Endothelial cell of hepatic sinusoid (primary cell): ENCODE data around the gene RAD51B.

Source experiments
- in situ Hi-C: cut with HindIII; loops from 2 replicates; pipeline ENCODE4 v1.10.0; 2017; ENCODE audit warnings: low sequenced_read_pairs

RAD51B gene

DNA sequence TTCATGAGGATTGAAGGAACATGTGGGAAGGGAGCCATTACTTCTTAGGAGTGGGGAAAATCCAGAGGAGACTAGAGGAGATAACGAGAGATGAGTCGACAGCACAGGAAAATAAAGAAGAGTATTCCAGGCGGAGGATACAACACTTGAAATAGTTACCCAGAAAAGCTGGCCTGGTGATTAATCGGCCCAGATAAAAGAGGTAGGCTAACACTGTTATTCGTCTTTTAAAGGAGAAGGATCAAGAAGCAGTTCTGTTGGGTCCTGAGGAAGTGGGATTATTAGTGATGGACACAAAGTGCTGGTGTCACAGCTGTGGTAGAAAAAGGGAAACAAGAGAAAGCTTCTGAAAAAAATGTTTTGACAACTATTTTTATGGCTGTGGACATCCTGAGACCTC is 548.0 kb downstream of the RAD51B start:
- in situ Hi-C loops: loop anchor here (5.0 kb wide), 1 partner anchor 70 kb away; no protein-coding TSS in a partner anchor

DNA sequence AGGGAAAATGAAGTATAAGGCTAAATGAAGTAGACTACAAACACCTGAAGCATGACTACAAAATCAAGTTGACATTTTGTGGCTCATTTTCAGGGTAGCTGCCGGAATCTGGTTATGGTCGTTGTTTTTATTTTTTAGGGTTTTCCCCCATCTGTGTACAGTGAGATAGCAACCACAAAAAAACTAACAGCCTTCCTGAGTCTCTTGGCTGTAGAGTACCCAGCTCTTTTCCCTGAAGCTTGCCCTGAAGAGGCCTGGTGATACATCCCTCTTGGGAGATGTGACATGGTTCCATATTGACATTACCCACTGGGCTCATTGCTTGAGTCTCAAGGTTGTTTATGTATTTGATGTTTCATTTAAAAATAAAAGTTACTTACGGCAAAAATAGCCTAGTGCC is 549.3 kb downstream of the RAD51B start:
- in situ Hi-C loops: loop anchor here (5.0 kb wide), 1 partner anchor 72 kb away; no protein-coding TSS in a partner anchor

DNA sequence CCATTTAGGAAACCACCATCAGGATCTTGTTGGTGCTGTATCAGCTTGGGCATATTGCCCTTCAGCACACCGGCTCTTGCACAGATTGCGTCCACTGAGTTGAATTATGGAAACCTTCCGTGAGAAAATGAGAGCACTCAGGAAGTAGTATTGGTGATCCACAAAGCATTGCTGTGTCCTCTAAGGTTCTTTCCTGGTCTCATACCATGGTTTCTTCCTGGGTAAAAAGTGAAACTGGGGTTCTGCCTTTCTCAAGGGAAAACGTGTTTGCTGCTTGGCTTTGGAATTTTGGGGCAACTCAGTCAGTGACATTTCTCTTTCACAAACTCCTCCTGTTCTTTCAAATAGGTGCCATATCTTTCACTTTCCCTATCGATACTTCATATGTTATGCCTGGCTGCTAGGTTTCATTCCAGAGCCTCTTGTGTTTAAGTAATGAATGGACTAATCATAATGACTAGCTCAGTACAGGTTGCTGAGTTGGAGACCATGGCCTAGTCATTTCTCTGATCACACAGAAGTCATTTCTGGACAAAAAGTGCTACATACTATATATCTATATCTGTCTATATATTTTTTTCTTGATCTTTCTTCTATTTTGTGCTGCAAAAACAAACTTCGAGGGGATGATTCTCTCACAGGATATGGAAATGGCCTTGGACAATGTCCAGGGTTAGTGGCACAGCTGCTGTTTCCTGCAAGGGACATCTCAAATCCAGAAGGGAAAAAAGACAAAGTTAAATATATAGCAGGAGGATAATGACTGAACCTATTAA is 549.9 kb downstream of the RAD51B start:
- in situ Hi-C loops: loop anchor here (5.0 kb wide), 1 partner anchor 72 kb away; no protein-coding TSS in a partner anchor

DNA sequence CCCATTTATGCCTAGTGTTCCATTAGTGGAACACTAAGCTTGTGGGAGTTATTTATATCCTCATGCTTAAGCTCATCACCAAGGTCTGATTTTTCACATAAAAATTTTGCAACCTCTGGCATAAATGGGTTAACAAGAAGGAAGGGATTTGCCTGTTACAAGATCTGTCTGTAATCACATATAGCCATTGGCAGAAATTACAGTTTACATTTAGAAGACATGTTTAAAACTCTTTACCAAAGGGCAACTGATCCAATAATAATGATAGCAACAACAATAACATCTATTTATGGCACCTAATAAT is 550.4 kb downstream of the RAD51B start:
- in situ Hi-C loops: no loop called here

DNA sequence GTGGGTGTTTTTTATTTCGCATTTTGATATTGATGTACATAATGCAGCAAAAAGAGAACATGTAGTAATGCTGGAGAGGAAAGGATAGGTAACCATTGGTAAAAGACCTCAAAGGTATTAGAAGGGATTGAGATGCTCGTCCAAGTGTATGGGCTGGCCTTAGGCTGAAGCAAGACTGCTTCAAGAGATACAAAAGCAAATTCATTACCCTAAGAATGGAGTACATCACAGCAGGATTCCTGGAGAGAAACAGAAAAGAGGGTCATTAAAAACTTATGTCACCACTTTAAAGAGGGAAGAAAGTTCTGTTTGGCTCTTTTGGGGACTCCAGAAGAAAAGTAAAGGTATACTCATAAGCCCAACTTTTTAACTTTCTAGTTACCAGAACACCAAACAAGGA is 552.8 kb downstream of the RAD51B start:
- in situ Hi-C loops: no loop called here

DNA sequence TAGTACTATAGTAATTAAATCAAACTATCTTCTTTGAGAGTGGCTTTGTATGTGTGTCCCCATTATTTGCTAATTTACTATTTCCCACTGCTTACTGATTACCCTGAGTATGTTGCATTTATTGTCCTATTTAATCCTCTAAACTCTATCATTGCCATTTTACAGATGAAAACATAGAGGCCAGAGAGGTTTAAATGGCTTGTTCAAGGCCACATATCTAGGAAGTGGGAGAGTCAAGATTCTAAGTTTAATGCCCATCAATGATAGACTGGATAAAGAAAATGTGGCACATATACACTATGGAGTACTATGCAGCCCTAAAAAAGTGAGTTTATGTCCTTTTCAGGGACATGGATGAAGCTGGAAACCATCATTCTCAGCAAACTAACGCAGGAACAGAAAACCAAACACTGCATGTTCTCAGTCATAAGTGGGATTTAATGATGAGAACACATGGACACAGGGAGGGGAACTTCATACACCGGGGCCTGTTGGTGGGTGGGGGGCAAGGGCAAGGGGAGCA is 553.6 kb downstream of the RAD51B start:
- in situ Hi-C loops: no loop called here

DNA sequence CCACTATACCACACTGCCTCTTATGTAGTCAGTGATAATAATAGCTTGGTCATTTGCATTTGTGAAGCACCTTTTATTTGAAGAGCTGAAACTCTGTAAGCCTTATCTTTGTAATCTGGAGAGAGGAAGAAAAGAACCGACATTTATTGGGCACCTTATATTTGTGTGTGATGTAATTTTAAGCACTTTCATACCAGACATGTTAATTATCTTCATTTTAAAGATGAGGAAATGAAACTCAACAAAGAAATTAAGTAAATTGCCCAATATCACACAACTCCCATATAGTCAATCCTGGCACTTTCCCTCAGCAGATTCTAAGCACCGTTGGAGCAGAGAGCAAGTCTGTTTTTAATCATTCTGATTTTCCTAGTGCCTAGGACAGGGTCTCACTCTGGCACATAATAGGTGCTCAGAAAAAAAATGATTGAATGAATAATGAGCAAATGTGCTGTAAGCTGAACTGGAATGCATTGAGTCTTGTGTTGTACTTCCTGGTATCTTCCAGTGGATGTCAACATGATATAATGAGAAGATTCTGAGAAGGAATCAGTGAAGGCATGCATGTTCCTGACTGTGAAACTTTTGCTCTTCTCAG is 554.4 kb downstream of the RAD51B start:
- in situ Hi-C loops: no loop called here

DNA sequence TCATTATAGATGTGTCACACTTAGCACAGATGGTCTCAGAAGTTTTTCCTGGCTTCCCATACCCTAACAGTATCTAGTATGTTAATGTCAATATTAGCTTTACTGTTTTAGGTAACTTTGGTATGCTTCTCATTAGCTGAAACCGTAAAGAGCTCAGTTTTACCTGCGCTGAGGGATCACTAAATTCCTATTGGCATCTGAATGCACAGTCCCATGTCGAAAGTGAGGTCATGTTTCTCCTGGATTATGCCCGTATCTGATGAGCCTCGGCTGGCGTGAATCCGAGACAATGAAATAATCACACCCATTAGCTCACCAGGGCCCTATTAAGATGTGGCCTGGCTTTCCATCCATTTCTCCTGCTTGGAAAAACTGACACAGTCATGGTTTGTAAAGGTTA is 555.1 kb downstream of the RAD51B start:
- in situ Hi-C loops: no loop called here

DNA sequence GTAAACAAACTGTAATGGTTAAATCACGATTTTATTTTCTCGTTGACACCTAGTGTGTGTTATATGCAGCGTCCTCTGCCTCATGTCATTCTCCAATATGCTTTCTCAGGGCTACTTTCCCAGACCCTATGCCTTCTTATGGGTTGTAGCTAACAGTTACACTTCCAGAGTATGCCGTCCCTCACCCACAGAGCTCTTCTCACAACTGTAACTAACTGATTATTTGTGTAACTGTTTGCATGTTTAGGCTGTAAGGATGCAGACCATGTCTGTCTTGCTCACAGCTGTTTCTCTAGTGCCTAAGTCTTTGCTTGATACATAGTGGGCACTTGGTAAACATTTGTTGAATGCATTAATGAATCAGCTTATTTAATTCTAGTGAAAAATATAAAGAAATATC is 555.8 kb downstream of the RAD51B start:
- in situ Hi-C loops: no loop called here

DNA sequence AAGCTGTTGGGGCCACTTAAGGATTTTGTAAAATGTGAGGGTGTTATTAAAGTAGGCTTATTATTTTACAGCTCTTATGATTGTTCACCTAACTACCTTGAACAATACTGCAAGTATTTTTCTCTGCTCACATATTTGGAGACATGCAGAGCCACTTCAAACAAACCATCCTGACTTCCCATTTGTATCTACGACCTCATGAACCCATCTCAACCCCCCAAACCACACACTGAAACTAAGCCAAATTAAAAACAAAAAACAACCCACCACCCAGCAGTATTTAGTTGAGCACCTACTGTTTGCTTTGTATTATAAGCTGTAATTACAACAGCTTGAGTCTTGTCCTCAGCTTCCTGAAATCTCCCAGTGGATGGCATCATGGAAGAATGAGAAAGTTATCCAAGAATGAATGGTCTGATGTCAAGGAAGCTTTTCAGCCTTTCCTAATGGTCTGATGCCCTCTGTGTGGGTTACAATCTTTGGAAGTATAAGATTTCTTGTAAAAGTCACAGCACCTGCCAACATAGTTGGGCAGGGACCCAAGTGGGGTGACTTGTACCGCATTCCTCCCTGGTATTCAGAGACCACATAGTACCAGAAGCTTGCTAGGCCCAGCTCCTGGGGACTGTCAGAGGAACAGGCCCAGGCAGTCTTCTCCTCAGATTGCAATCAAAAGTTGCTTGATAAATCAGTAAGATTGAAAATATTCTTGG is 556.6 kb downstream of the RAD51B start:
- in situ Hi-C loops: no loop called here

DNA sequence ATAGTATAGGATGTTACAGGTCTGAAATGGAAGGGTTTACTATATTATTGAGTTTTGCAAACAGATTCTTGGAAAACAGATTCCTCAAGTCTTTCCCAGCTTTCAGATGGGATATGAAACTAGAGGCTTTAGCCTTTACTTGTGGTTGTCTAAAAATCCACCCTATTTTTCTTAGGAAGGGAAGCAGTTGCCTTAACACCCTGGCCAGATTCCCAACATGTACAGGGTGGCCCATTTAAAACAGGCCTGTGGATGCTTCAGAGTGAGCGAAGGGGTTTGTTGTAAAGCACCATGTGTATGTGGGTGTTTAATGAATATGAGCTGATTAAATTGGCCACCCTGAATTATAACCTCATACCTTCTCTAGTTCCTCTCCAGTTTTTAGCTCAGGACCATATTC is 557.4 kb downstream of the RAD51B start:
- in situ Hi-C loops: no loop called here

DNA sequence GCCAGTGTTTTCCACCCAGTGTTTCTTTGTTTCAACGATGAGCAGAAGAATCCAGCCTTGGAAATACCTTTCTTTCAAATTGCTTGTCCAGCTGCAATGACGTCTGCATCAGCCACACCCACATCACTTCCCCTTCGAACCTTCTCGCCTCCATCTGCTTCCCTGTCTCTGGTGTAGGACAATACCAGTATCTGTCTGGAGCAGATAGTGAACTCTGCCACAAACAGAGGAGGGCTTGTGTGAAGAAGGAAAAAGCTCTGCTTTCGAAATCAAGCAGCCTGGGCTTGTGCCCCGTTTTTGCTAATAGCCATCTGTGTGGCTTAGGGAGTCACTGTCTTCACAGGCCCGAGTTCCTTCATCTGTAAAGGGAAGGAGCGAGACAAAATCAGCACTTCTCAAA is 557.9 kb downstream of the RAD51B start:
- in situ Hi-C loops: no loop called here

DNA sequence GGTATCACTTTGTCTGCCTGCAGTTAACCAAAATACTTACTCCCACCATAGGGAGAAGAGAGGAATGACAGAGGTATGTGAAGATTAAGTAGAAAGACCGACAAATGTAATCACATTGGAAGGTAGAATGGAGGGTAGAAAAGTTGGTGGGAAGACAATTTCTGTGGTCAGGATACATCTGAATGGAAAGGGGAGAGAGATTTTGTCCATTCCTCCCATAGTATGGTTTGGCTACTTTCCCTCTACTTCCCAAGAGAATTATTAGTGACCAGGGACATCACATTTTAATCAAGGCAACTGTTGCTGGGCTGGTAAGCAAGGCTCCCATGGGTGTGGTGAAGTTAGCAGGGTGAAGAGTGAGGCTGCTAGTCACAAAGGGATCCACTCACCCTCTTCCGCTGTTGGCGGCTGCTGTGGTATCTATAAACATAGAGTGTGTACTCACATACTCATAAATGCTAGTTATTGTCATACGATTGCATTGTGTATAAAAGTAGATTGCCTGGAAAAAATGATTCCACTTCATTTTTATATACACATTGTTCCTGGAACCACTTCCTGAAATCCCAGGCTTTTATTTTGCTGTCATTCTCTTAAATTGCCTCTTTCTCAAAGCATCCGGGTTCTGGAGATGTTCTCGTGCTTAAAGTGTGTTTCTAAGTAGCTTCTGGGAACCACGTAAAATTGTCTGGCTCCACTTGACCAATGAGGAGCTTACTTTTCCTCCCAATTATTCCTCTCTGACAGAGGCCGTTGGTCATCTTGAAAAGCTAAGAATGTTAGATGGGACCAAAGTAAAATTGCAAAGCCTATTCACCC is 560.1 kb downstream of the RAD51B start:
- in situ Hi-C loops: no loop called here

DNA sequence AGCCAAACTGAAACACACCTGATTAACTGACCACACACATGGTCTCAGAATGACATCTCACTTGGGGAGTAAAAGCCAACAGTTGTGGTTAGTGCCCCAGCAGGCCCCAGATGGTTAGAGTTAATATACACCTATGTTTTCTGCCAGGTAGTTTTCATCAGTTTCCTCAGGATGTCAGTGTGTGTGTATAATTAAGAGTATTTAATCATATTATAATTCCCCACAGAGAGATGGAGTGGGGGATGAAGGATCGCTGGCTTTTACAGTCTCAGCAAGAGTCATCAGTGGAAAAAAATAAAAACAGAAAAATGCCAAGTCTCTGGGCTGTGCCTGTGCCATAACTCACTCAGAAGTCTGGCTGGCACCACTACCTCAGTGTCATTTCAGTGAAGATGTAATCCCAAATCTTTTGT is 560.8 kb downstream of the RAD51B start:
- in situ Hi-C loops: no loop called here

DNA sequence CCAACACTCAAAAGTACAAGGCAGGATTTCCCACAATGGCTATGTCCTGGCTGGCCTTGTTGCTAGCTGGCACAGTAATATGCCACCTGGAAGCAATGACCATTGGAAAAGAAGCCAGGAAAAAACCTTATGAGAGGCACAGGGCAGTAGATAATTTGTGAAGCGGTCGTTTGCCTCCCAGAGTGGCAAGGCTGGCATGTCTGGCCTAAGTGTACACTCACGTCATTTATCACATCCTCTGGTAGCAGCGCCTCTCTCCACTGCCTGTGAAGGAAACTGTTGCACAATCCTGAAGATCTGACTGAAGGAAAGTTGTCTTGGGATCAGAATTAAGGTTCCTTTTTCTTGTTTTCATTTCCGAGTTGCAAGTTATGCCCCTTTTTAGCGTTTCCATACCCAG is 564.8 kb downstream of the RAD51B start:
- in situ Hi-C loops: no loop called here

DNA sequence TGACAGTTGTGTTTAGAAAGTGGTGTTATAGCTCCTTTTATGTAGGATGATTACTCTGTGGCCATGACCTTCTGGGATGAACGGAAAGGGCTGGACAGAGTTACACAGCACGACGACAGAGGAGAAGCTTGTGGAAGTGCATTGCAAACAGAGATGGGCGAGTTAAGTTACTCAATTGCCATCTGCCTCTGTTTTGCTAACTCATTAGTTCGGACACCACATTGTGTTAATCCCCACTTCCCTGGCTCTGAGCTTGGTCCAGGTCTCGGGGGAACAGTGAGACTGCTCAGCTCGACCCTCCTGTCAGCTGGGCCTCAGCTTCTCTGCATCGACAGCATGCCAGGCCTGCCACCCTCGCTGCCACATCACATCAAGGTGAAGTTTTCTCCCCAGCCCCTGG is 565.3 kb downstream of the RAD51B start:
- in situ Hi-C loops: no loop called here

DNA sequence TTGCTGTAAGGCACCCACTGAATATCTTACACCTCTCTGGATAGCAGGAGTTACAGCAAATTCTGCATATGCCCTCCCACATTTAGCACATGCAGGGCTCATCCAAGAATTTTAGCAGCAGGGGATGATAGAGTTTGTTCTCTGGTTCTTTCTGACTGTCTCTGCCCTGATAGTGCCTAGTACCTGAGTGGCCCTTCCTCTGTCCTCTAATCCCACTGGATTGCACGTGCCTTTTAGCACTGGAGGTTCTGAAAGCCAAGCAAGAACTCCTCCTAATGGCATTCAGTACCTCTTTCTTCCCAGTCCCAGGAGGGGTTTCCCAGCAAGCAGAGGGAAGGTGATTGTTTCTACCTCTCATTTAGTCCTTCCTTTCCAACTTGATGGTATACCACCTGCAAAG is 566.9 kb downstream of the RAD51B start:
- in situ Hi-C loops: no loop called here

DNA sequence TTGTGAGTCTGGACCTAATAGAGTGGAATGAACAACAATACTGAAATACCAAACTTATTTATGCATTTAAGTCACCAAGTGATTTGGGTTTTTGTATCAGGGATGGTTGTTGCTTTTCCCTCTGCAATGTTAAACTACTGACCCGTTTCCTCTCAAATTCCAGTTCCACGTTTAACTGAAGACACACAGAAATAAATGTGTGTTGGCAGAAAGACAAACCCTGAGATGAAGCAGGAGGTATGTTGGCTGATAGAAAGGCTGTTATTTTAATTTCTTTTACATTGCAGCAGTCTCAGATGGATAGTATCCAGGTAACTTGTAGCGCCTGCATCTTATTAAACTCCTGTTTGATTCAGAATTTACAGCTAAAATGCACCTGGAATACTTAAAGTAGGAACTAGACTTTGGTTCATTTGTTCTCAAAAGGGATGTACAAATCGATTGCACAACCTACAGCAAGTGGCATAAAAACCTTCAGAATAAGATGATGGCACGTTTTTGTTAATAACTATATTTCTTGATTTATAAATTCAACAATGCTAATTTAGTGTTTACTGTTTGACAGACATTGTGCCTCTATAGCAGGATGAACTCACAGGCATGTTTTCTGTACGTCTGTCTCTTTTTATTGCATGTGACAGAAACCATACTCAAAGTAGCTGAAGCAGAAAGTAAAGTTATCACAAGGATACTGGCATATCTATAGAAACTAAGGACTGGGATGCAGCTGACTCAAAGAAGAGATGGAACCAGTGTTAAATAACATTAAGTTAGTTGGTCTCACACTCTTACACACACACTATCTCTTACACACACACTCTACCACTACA is 567.6 kb downstream of the RAD51B start:
- in situ Hi-C loops: no loop called here

DNA sequence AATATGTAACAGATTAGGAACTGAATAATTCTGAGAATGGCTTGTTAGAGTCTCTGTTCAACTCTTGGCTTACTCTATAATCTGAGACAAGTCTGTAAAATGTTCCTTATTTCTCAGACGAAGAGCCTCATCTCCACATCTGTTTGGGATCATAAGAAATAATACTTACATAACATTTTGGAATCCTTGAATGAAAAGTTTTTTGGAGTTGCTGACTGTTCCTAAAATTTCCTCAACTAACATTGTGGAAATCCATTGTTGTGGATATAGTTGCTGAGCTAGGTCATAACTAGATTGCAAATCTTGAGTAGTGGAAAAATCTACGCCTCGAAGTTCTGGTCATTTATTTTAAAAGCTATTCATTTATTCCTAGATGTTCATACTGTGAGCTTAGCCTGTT is 570.4 kb downstream of the RAD51B start:
- in situ Hi-C loops: no loop called here

DNA sequence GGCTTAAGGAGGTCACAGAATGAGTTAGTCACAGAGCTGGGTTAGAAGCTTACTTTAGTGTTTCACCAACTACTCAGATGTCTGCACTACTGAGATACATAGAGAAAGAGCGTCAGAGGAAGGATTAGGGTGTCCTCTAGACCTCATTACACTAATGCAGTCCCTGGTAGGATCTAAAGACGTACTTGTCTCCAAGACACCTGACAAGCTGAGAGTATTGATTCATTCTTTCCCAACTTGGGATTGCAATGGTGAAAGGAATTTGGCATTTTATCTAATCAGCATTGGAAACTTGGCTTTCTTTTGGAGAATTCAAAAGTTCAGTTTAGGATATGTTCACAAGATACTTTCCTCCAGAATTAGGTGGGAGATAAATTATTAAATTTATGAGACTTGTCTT is 571.2 kb downstream of the RAD51B start:
- in situ Hi-C loops: no loop called here
